GM12892 (cell line): ENCODE data around the gene SRP9.

Experiments
- POLR2A ChIP-seq: IDR thresholded peaks from 2 replicates; pipeline ENCODE4 v1.6.1; 2011; ENCODE audit warnings: low read depth, low read length, control low read depth
- POLR2AphosphoS5 ChIP-seq: IDR thresholded peaks from 2 replicates; pipeline ENCODE4 v1.6.1; 2011; ENCODE audit warnings: low read depth, low read length, control low read depth
- TAF1 ChIP-seq: IDR thresholded peaks from 2 replicates; pipeline ENCODE4 v1.6.1; 2011; ENCODE audit warnings: low read depth, mild to moderate bottlenecking, control low read depth, low read length, borderline replicate concordance

- no peak for TF ChIP-seq POLR2A
- TF ChIP-seq POLR2AphosphoS5: no peak
- TF ChIP-seq TAF1: no peak
Measured at GRCh38 chr1:225737866-225738265, 39.8 kb upstream of the SRP9 start.
